SK-N-SH treated with all-trans-retinoic acid at 6 μM for 48 hours (cell line): ENCODE measurements around the gene PPARA.

Source experiments
- ATAC-seq: fragments of 200-7000 bp; cut with Tn5 transposase; 3 replicates; pipeline ENCODE4 v1.9.1; 2020; ENCODE audit warnings: mild to moderate bottlenecking, moderate library complexity
- ARNTL ChIP-seq: fragments of 450-650 bp; formaldehyde crosslinking; IDR thresholded peaks from 2 replicates; pipeline ENCODE4 v1.5.0; 2020; ENCODE audit warnings: low read depth, mild to moderate bottlenecking, moderate library complexity, borderline replicate concordance
- BACH2 ChIP-seq: fragments of 250-450 bp; sonication (Bioruptor Pico); IDR thresholded peaks from 2 replicates; pipeline ENCODE4 v1.9.0; 2021; ENCODE audit warnings: mild to moderate bottlenecking, borderline replicate concordance
- CSDC2 ChIP-seq: fragments of 250-450 bp; sonication (Bioruptor Pico); IDR thresholded peaks from 2 replicates; pipeline ENCODE4 v1.5.0; 2020; ENCODE audit warnings: mild to moderate bottlenecking, moderate library complexity
- ESRRG ChIP-seq: fragments of 250-450 bp; sonication (Bioruptor Pico); IDR thresholded peaks from 2 replicates; pipeline ENCODE4 v1.6.1; 2021; ENCODE audit warnings: mild to moderate bottlenecking
- GLIS3 ChIP-seq: fragments of 250-450 bp; sonication (Bioruptor Pico); IDR thresholded peaks from 2 replicates; pipeline ENCODE4 v1.5.0; 2020; ENCODE audit warnings: mild to moderate bottlenecking, moderate library complexity
- ISL1 ChIP-seq: fragments of 250-450 bp; sonication (Bioruptor Pico); IDR thresholded peaks from 2 replicates; pipeline ENCODE4 v2.1.2; 2022; ENCODE audit warnings: mild to moderate bottlenecking, moderate library complexity
- OSR1 ChIP-seq: fragments of 250-450 bp; sonication (Bioruptor Pico); IDR thresholded peaks from 2 replicates; pipeline ENCODE4 v1.8.0; 2022; ENCODE audit warnings: moderate library complexity, mild to moderate bottlenecking, inconsistent platforms
- PPARA ChIP-seq: fragments of 250-450 bp; sonication (Bioruptor Pico); IDR thresholded peaks from 2 replicates; pipeline ENCODE4 v1.5.0; 2020; ENCODE audit warnings: mild to moderate bottlenecking, borderline replicate concordance
- RARB ChIP-seq: fragments of 250-450 bp; sonication (Bioruptor Pico); IDR thresholded peaks from 2 replicates; pipeline ENCODE4 v1.8.0; 2021; ENCODE audit warnings: mild to moderate bottlenecking, moderate library complexity
- SNAI2 ChIP-seq: fragments of 250-450 bp; sonication (Bioruptor Pico); IDR thresholded peaks from 2 replicates; pipeline ENCODE4 v1.5.0; 2020; ENCODE audit warnings: mild to moderate bottlenecking, moderate library complexity
- TCF4 ChIP-seq: fragments of 250-450 bp; sonication (Bioruptor Pico); IDR thresholded peaks from 2 replicates; pipeline ENCODE4 v1.8.0; 2021; ENCODE audit warnings: mild to moderate bottlenecking, moderate library complexity, borderline replicate concordance
- TOX ChIP-seq: fragments of 250-450 bp; sonication (Bioruptor Pico); IDR thresholded peaks from 2 replicates; pipeline ENCODE4 v1.8.0; 2021; ENCODE audit warnings: mild to moderate bottlenecking, moderate library complexity, borderline replicate concordance
- ZFP3 ChIP-seq: fragments of 250-450 bp; sonication (Bioruptor Pico); IDR thresholded peaks from 2 replicates; pipeline ENCODE4 v1.5.0; 2020; ENCODE audit warnings: mild to moderate bottlenecking, moderate library complexity
- ZFP30 ChIP-seq: fragments of 450-650 bp; formaldehyde crosslinking; IDR thresholded peaks from 2 replicates; pipeline ENCODE4 v1.5.0; 2022; ENCODE audit warnings: mild to moderate bottlenecking, moderate library complexity
- ZNF565 ChIP-seq: fragments of 450-650 bp; formaldehyde crosslinking; conservative IDR thresholded peaks from 2 replicates; pipeline ENCODE4 v1.5.0; 2020; ENCODE audit warnings: low read depth, mild to moderate bottlenecking, moderate library complexity
- ZNF70 ChIP-seq: fragments of 450-650 bp; formaldehyde crosslinking; IDR thresholded peaks from 2 replicates; pipeline ENCODE4 v1.5.0; 2020; ENCODE audit warnings: mild to moderate bottlenecking, moderate library complexity
- ZNF8 ChIP-seq: fragments of 450-650 bp; formaldehyde crosslinking; IDR thresholded peaks from 2 replicates; pipeline ENCODE4 v1.5.0; 2020; ENCODE audit warnings: mild to moderate bottlenecking, moderate library complexity
- TF ChIP-seq, protein P1 (sequence below): fragments of 250-450 bp; sonication (Bioruptor Pico); IDR thresholded peaks from 2 replicates; pipeline ENCODE4 v1.5.0; 2020; ENCODE audit warnings: mild to moderate bottlenecking, moderate library complexity
- TF ChIP-seq, protein P2 (sequence below): fragments of 250-450 bp; sonication (Bioruptor Pico); IDR thresholded peaks from 2 replicates; pipeline ENCODE4 v1.8.0; 2021; ENCODE audit warnings: low read depth, mild to moderate bottlenecking, moderate library complexity, borderline replicate concordance
- TF ChIP-seq, protein P3 (sequence below): fragments of 250-450 bp; sonication (Bioruptor Pico); IDR thresholded peaks from 2 replicates; pipeline ENCODE4 v1.5.1; 2020; ENCODE audit warnings: low read depth, mild to moderate bottlenecking, moderate library complexity
- TF ChIP-seq, protein P4 (sequence below): fragments of 250-450 bp; sonication (Bioruptor Pico); IDR thresholded peaks from 2 replicates; pipeline ENCODE4 v1.8.0; 2020; ENCODE audit warnings: mild to moderate bottlenecking, moderate library complexity, borderline replicate concordance

The PPARA gene

DNA sequence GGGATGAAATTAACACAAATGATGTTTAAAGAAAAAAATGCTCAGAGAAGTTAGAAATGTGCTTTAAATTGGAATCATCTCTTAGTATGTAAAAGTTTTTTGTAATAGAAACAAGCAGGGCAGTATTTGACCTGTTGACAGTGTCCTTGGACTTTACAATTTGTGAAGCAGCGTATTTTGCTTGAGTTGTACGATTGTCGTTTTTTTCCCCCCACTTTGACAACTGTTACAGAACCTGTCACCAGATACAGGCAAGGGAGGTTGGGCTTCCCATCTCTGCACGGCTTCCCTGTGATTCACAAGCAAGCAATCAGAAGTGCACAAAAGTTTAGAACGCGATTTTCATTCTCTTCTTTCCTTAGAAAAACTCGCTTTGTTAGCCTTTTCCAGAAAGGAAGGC lies 8.9 kb downstream of the PPARA start (continued):
- TF ChIP-seq BACH2 (CRISPR knock-in tag), result no peak
- TF ChIP-seq SNAI2 (CRISPR knock-in tag), result no peak
- no peak for TF ChIP-seq ZFP3 (CRISPR knock-in tag)
- TF ChIP-seq TOX (CRISPR knock-in tag), result no peak
- TF ChIP-seq, protein P1, sequence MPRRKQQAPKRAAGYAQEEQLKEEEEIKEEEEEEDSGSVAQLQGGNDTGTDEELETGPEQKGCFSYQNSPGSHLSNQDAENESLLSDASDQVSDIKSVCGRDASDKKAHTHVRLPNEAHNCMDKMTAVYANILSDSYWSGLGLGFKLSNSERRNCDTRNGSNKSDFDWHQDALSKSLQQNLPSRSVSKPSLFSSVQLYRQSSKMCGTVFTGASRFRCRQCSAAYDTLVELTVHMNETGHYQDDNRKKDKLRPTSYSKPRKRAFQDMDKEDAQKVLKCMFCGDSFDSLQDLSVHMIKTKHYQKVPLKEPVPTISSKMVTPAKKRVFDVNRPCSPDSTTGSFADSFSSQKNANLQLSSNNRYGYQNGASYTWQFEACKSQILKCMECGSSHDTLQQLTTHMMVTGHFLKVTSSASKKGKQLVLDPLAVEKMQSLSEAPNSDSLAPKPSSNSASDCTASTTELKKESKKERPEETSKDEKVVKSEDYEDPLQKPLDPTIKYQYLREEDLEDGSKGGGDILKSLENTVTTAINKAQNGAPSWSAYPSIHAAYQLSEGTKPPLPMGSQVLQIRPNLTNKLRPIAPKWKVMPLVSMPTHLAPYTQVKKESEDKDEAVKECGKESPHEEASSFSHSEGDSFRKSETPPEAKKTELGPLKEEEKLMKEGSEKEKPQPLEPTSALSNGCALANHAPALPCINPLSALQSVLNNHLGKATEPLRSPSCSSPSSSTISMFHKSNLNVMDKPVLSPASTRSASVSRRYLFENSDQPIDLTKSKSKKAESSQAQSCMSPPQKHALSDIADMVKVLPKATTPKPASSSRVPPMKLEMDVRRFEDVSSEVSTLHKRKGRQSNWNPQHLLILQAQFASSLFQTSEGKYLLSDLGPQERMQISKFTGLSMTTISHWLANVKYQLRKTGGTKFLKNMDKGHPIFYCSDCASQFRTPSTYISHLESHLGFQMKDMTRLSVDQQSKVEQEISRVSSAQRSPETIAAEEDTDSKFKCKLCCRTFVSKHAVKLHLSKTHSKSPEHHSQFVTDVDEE, result no peak
- no peak for TF ChIP-seq RARB (CRISPR knock-in tag)
- TF ChIP-seq OSR1, result no peak
- no peak for TF ChIP-seq TCF4 (CRISPR knock-in tag)
- no peak for TF ChIP-seq ESRRG

DNA sequence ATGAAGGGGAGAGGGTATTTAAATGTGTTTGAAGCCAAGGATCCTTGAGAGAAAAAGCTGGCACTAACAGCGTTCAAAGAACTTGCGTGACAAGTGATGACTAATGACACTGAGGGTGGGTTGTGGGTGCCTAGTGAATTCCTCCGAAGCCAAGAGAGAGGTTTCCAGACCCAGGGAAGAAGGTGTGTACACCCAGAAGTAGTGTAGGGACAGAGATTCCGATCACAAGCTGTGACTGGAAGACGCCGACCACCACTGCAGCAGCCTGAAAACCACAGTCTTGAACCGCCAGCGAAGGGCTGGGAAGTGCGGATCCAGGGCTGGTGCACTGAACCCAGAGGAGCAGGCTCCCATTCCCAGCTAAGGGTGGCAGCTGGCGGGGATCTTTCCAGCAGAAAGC lies 9.5 kb downstream of the PPARA start:
- TF ChIP-seq ESRRG (no peak), ZNF565 (CRISPR knock-in tag) (no peak), ZNF70 (CRISPR knock-in tag) (no peak), ZNF8 (CRISPR knock-in tag) (no peak), RARB (CRISPR knock-in tag) (no peak), GLIS3 (CRISPR knock-in tag) (no peak), TCF4 (CRISPR knock-in tag) (no peak), ZFP30 (CRISPR knock-in tag) (no peak), ARNTL (no peak), ISL1 (no peak), BACH2 (CRISPR knock-in tag) (no peak), CSDC2 (CRISPR knock-in tag) (no peak), PPARA (no peak), OSR1 (no peak)
- TF ChIP-seq, protein P2, sequence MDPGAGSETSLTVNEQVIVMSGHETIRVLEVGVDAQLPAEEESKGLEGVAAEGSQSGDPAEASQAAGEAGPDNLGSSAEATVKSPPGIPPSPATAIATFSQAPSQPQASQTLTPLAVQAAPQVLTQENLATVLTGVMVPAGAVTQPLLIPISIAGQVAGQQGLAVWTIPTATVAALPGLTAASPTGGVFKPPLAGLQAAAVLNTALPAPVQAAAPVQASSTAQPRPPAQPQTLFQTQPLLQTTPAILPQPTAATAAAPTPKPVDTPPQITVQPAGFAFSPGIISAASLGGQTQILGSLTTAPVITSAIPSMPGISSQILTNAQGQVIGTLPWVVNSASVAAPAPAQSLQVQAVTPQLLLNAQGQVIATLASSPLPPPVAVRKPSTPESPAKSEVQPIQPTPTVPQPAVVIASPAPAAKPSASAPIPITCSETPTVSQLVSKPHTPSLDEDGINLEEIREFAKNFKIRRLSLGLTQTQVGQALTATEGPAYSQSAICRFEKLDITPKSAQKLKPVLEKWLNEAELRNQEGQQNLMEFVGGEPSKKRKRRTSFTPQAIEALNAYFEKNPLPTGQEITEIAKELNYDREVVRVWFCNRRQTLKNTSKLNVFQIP, result no peak
- TF ChIP-seq, protein P3, sequence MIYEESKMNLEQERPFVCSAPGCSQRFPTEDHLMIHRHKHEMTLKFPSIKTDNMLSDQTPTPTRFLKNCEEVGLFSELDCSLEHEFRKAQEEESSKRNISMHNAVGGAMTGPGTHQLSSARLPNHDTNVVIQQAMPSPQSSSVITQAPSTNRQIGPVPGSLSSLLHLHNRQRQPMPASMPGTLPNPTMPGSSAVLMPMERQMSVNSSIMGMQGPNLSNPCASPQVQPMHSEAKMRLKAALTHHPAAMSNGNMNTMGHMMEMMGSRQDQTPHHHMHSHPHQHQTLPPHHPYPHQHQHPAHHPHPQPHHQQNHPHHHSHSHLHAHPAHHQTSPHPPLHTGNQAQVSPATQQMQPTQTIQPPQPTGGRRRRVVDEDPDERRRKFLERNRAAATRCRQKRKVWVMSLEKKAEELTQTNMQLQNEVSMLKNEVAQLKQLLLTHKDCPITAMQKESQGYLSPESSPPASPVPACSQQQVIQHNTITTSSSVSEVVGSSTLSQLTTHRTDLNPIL (CRISPR knock-in tag), result no peak
- TF ChIP-seq, protein P1, result no peak
- no peak for ATAC-seq

DNA sequence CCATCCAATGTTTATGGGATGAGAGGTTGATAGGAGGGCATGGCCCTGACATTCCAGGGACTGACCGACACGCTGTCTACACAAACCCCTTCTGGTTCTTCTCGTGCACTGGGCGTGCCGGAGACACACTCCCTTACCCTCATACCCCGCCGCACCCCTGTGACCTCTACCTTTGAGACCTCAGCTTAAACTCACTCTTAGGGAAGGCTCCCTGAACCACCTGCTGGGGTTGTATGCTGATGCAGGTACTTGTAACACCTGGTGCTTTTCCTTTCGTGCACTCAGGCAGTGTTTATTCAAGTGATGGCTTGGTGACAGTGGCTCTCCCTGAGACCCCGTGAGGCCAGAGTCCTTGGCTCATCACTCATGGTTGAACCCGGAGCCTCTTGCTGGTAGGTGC lies 12.0 kb downstream of the PPARA start:
- ATAC-seq, result no peak
- TF ChIP-seq, protein P3 (CRISPR knock-in tag), result no peak
- TF ChIP-seq, protein P4, sequence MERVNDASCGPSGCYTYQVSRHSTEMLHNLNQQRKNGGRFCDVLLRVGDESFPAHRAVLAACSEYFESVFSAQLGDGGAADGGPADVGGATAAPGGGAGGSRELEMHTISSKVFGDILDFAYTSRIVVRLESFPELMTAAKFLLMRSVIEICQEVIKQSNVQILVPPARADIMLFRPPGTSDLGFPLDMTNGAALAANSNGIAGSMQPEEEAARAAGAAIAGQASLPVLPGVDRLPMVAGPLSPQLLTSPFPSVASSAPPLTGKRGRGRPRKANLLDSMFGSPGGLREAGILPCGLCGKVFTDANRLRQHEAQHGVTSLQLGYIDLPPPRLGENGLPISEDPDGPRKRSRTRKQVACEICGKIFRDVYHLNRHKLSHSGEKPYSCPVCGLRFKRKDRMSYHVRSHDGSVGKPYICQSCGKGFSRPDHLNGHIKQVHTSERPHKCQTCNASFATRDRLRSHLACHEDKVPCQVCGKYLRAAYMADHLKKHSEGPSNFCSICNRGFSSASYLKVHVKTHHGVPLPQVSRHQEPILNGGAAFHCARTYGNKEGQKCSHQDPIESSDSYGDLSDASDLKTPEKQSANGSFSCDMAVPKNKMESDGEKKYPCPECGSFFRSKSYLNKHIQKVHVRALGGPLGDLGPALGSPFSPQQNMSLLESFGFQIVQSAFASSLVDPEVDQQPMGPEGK, result no peak
- TF ChIP-seq, protein P1, result no peak
- TF ChIP-seq ISL1 (no peak), OSR1 (no peak), GLIS3 (CRISPR knock-in tag) (no peak), ARNTL (no peak)
